ENCODE data around the gene GFM2.
A peak's percentile ranks its signal among the peaks of the same experiment; 100 is the strongest.
"Not testable (repeated sequence)": the region's sequence is repeated elsewhere in the genome, so short reads cannot be mapped to it uniquely, and the experiment has no call there.

GFM2 gene, protein sequence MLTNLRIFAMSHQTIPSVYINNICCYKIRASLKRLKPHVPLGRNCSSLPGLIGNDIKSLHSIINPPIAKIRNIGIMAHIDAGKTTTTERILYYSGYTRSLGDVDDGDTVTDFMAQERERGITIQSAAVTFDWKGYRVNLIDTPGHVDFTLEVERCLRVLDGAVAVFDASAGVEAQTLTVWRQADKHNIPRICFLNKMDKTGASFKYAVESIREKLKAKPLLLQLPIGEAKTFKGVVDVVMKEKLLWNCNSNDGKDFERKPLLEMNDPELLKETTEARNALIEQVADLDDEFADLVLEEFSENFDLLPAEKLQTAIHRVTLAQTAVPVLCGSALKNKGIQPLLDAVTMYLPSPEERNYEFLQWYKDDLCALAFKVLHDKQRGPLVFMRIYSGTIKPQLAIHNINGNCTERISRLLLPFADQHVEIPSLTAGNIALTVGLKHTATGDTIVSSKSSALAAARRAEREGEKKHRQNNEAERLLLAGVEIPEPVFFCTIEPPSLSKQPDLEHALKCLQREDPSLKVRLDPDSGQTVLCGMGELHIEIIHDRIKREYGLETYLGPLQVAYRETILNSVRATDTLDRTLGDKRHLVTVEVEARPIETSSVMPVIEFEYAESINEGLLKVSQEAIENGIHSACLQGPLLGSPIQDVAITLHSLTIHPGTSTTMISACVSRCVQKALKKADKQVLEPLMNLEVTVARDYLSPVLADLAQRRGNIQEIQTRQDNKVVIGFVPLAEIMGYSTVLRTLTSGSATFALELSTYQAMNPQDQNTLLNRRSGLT

DNA sequence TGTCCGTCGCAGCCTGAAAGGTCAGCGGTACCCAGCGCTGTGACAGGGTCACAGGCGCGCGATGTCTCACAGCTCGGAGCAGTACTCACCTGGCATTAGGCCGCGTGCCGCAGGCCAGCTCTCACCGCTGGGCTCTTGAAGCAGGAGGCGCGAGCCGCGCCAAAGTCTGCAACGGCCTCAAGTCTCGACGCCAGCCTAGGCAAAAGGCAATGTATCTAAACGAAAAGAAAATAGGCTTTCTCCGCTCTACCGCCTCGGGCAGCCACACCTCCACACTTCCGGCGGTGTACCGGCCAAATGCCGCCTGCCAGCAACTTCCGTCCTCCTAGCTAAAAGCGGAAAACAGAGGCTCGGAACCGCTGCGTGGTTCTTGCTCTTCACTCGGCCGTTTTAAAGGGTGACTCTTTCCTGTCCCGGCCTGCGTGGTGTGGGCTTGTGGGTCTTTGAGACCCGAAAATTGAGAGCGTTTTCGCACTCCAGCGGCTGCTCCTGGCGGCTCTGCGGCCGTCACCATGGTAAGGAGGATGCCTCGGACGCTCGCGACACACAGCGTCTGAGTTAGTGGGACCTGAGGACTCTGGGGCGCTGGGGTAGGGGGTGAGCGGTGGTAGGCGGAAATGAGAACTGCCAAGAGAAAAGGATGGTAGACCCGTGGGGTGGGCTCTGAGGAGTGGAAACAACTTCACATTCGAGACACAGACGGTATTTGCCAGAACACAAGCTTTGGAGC is at the start of gene GFM2, which contains the start of gene NSA2:
Gene GFM2, minus strand, starts transcription at position 269 of the 730 bp plus-strand sequence. CDS start 3,375 bp downstream, outside the sequence.
Gene NSA2, plus strand, starts transcription at position 401 of the 730 bp plus-strand sequence. Its CDS starts 112 bp downstream, at position 513.
- peak; percentile 16 for DNase-seq (ENCODE audit: low spot score)

DNA sequence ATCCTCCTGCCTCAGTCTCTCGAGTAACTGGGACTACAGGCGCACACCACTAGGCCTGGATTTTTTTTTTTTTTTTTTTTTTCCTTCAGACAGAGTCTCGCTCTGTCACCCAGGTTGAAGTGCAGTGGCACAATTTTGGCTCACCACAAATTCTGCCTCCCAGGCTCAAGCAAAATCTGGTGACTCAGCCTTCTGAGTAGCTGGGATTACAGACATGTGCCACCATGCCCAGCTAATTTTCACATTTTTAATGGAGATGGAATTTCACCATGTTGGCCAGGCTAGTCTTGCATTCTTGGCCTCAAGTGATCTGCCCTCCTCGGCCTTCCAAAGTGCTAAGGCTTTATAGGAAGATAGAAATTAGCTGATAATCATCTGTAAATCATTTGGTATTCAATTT is 44.0 kb upstream of the GFM2 start:
- DNase-seq (ENCODE audit: low spot score), result no peak

DNA sequence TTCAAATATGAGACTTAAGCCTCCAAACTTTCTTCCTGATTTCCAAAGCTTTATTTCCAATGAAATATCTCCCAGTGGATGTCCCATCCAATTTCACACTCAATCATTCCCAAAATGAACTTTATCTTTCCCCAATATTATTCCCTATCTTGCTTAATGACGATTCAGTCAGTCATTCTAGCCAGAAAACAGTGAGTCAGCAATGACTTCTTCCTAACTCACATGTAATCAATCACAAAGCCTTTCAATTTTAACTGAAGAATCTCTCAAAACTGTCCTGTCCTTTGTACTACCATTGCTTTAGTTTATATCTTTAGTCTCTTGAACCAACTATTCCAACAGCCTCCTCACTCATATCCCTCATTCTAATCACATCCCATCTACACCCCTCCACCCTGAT is 35.0 kb upstream of the GFM2 start:
- no peak for DNase-seq (ENCODE audit: low spot score)

DNA sequence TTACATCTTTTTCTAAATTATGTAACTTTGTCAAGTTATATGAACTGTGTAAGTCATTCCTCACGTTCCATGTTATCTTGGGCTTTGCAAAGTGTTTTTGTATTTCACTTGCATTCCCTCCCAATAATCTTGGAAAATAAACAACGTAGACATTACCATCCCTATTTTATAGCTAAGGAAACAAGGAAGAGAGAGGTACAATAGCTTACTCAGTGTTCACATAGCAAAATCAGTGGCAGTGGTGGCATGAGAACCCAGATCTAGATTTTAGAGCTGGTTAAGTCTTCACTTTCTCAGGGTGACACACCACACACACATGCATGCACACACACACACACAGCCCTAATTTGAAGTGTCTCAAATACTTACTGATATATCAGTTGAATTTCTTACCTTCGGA is 34.3 kb upstream of the GFM2 start:
- no peak for DNase-seq (ENCODE audit: low spot score)

DNA sequence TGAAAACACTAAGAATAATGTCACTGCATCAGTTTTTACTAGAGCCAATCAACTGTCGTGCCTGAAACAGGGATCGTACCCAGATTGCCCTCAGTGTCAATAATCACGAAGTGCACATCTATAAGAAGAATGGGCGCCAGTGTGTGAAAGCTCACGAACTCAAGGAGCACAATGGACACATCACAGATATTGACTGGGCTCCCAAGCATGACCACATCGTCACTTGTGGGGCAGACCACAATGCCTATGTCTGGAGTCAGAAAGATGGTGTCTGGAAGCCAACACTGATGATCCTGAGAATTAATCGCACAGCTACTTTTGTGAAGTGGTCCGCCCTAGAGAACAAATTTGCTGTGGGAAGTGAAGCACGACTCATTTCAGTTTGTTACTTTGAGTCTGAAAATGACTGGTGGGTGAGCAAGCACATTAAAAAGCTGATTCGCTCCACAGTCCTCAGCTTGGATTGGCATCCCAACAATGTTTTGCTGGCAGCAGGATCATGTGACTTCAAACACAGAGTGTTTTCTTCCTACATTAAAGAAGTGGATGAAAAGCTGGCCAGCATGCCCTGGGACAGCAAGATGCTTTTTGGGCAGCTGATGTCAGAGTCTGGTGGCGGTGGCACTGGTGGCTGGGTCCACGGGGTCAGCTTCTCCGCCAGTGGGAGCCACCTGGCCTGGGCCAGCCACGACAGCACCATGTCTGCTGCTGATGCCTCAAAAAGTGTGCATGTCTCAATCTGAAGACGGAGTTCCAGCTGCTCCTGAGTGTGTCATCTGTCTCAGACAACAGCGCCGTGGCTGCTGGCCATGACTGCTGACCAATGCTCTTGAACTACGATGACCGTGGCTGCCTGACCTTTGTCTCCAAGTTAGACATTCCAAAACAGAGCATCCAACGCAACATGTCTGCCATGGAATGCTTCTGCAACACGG is 32.3 kb upstream of the GFM2 start:
- DNase-seq (ENCODE audit: low spot score), result no peak

DNA sequence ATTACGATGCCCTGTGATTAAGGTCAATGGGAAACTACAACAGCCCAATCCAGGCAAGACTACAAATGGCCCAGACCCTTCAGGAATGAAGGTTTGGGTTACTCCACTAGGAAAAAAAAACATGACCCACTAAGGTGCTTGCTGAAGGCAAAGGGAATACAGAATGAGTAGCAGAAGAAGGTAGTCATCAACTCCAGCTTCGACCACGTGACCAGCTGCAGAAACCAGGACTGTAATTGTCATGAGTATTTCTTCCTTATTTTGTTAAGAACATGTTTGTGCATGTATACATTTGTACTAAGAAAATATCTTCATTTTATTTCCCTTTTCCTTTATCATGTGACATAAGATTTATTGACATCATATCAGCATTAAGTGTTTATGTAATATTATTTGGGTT is 24.8 kb upstream of the GFM2 start:
- DNase-seq (ENCODE audit: low spot score), result not testable (repeated sequence)

DNA sequence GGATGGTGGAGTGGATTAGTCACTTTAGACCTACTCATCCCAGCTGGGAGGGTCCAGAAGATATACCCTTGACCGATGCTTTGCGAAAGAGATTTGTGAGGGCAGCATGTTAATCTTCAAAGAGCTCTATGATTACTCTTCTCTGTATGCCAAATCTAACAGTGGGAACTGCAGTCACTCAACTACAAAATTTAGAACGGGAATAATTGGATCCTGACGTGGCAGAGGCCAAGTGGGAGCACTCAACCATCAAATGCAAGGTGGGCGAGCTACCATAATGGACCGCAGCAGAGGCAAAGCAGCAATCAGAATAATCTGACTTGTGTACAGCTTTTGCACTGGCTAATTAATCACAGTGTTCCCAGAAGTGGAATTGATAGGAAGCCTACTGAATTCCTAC is 20.5 kb upstream of the GFM2 start:
- no peak for DNase-seq (ENCODE audit: low spot score)

DNA sequence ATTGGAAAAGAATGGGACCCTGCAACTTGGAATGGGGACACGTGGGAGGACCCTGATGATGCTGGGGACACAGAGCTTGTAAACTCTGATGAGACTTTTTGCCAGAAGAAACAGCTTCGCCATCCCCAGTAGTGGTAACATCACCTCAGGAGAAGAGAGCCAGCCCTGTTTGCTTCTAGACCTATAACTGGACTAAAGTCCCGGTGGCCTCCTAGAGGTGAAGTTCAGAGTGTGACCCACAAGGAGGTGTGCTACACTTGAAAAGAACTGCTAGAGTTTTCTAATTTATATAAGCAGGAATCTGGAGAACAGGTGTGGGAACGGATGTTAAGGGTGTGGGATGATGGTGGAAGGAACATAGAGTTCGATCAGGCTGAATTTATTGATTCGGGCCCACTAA is 19.9 kb upstream of the GFM2 start:
- no peak for DNase-seq (ENCODE audit: low spot score)

DNA sequence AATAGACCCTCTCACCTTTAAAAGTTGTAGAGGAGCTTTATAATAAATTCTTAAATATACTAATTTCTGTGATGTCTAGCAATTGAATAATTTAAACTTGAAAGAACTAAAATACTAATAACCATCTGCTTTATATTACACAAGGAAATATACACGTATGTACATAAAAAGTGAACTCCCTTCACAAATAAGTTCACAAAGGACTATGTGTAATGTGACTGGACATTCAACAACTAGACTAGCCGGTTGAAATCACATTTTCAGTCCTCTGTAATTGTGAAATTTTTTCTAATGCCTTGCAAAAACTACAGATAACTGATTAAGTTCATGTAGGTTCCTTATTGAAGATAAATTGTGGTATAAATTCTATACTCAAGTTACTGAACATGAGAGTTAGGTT is 11.7 kb upstream of the GFM2 start:
- DNase-seq (ENCODE audit: low spot score), result no peak

DNA sequence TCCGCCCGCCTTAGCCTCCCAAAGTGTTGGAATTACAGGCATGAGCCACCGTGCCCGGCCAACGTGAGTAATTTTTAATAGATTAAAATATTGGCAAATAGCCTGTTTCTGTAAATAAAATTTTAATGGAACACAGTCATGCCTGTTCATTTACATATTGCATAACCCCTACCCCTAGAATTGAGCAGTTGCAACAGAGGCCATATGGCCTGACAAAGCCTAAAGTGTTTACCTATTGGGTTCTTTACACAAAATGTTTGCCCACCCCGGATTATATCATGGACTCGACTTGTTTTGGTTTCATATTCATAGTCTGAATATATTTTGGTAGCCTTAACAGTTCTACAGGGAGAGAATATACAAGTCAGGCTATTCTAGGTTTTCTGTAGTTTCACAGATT is 5.4 kb upstream of the GFM2 start:
- no peak for DNase-seq (ENCODE audit: low spot score)

DNA sequence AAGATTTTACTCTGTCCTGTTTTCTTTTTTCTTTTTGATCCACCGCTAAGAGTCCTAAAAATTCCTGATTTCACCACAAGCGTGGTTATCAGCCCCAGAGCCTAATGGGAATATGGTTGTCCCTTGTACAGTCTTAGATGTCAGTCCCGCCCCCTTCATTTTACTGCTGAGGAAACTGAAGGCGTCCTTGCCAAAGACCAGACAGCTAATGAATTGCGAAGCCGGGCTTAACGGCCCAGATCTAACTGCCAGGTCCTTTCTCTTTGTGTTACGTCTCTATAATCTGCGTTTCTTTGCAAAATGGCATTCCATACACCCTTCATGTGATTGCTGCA is 629 bp upstream of the GFM2 start:
- no peak for DNase-seq (ENCODE audit: low spot score)

DNA sequence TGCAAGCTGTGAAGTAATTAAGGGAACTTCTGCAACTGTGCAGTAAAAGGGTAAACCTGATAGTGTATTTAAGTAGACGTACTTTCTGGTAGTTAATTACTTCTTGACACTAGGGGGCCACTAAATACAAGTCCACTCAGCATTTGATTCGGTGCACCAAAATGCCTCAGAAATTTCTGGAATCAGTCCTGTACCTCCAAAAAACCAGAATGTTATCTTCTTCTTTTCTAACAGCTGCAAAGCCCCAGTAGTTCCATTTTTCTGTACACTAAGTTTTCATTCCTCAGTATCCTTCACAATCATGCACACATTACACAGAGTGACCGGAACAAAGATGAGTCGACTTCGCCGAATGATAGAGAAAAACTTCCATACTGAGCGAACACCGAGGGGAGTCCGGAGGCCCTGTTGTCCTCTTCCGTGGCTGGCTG is 484 bp downstream of the GFM2 start:
- DNase-seq (ENCODE audit: low spot score), result peak; percentile 14

DNA sequence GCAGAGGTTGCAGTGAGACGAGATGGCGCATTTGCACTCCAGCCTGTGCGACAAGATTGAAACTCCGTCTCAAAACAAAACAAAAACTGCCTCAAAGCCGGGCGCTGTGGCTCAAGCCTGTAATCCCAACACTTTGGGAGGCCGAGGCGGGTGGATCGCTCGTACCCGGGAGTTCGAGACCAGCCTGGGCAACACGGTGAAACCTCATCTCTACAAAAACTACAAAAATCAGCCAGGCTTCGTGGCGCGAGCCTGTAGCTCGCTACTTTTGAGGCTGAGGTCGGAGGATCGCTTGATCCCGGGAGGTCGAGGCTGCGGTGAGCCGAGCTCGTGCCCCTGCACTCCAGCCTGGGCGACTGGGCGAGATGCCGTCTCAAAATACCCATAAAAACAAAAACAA is 988 bp downstream of the GFM2 start:
- DNase-seq (ENCODE audit: low spot score), result no peak

DNA sequence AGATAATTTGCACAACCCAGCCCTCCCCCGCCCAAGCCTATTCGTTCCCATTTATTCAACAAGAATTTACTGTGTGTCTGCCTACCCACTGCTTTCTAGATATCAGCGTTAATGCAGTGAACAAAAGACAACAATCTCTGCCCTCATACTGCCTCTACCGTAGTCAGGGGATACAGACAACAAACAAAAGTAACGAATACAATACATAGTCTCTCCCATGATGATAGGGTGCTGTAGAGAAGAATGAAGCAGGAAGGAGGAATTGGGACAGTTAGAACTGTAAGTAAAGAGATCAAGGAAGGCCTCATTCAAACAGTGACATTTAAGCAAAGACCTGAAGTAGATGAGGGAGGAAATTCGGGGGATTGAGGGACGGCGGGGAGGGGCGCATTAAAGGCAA is 1.7 kb downstream of the GFM2 start:
- DNase-seq (ENCODE audit: low spot score), result no peak

DNA sequence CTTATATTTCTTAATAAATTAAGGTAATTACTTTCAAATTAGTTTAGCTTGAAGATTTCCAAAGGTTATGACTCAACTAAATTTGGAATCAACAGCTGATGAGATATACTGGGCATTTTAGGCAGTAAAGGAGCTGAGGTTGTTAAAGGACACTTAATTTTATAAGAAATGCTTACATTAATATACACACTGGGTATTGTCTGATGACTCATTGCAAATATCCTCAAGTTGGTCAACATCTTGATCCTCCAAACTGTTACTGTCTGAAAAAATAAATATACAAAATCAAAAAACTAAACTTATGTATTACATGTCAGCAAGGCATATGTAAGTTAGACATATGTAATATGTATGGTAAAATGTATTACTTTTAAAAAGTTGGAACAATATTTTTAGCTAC is 3.4 kb downstream of the GFM2 start:
- DNase-seq (ENCODE audit: low spot score), result no peak

DNA sequence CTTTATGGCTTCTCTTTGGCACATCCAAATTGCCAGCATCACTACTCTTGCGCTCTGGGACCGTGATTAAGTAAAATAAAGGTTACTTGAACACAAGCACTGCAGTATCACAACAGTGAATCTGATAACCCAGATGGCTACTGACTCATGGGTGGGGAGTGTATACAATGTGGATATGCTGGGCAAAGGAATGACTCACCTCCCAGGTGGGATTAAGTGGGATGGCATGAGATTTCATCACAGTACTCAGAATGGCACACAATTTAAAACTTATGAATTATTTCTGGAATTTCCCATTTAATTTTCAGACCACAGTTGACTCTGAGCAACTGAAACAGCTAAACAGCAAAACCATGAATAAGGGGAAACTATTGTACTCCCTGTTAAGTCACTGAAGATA is 4.3 kb downstream of the GFM2 start:
- DNase-seq (ENCODE audit: low spot score), result no peak

DNA sequence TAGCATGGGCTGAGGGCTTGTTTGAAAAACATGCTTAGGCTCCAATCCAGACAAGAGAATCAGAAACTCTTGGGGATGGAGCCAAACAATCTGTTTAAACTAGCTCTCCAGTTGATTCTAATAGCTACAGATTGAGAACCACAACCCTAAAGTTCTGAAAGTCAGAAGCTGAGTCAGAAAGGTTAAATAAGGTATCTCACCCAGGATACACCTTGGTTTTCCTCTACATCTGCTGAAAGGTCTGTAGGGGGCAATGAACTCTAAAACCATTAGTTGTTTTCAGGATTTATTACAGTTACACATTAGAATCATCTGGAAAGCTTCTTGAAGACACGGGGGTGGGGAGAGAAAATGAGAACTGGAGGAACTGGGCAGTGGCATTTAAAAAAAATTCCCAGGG is 5.7 kb downstream of the GFM2 start:
- no peak for DNase-seq (ENCODE audit: low spot score)

DNA sequence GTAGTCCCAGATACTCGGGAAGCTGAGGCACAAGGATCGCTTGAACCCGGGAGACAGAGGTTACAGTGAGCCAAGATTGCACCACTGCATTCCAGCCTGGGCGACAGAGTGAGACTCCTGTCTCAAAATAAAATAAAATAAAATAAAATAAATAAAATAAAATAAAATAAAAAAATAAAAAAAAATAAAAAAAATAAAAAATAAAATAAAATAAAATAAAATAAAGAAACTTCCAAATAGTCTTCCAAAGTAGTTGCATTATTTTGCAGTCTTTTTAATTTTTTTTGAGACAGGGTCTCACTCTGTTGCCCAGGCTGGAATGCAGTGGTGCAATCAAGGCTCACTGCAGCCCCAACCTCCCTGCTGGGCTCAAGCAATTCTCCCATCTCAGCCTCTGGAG is 18.2 kb downstream of the GFM2 start:
- DNase-seq (ENCODE audit: low spot score), result not testable (repeated sequence)

DNA sequence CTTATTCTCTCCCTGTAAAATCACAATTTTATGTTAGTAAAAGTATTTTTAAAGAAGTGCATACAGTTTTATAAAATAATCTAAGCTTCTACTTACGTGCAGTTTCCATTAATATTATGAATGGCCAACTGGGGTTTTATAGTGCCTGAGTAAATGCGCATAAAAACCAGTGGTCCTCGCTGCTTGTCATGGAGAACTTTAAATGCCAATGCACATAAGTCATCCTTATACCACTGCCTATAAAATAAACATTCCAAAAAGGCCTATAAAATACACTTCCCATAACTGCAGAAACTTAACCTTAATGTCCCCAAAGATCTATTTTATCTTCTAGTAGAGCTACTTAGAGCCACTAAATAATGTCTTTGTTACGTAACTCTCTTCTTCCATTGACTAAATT is 28.5 kb downstream of the GFM2 start:
- DNase-seq (ENCODE audit: low spot score), result no peak

DNA sequence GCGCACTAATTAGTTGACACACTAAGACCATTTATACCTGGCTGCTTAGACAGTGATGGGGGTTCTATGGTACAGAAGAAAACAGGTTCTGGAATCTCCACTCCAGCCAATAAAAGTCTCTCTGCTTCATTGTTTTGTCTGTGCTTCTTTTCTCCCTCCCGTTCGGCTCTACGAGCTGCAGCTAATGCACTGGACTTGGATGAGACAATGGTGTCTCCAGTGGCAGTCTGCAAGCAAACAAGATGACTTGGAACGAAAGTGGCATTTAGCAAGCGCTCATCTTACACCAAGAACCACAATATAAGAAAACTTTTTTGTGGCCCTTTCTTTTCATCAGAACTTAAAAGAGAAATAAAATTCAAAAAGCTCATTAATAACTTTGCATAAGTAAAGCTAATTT is 30.2 kb downstream of the GFM2 start:
- no peak for DNase-seq (ENCODE audit: low spot score)

DNA sequence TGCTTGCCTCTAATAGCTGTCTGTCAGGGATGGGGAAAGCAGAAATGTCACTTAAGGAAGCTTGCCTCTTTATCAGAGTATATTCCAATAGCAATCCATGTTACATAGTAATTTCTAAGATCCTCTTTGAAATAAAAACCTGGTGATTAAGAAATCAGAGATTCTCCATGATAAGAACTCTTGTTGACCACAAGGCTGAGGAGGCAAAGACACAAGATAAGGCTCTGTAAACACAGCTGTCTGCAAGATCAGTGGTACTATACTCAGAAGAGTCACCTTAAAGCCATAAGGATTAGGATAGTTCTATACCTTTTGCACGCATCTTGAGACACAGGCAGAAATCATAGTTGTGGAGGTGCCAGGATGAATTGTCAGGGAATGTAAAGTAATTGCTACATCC is 41.6 kb downstream of the GFM2 start:
- no peak for DNase-seq (ENCODE audit: low spot score)

DNA sequence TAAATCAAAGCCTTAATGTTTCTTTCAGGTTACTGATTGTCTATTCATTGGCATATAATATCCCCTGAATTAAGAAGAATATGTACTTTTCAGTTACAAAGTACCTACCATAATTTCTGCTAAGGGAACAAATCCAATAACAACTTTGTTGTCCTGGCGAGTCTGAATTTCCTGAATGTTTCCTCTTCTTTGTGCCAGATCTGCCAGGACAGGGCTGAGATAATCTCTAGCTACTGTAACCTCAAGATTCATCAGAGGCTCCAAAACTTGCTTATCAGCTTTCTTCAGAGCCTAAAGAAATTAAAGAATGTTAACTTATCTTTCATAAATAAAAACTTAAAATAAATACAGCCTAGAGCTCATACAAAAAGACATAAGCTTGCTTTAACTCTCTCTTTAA is 44.6 kb downstream of the GFM2 start:
- DNase-seq (ENCODE audit: low spot score), result no peak

Data from HuH-7.5 (cell line).